Fibroblast of lung (primary cell): ENCODE results near the gene ADCY3. TPM values are rescaled to one million over a fixed set of nuclear protein-coding genes. Genes with fewer than 3 reads are reported as not detected.

ENCODE experiments used
- DNase-seq, 2 donors: peaks; one replicate each; pipeline versions ENCODE4 v3.0.0 to v3.0.0-alpha.2; 2010; ENCODE audit warnings: low read depth in 2 of 2
- H2AFZ ChIP-seq: 2 replicates; pipeline ENCODE4 v1.5.1; 2012; ENCODE audit warnings: low read length, control low read depth, inconsistent platforms
- H3K27ac ChIP-seq: 2 replicates; pipeline ENCODE4 v1.5.1; 2011; ENCODE audit warnings: low read length, control low read depth; ENCODE audit not compliant: insufficient read depth
- H3K27me3 ChIP-seq: 2 replicates; pipeline ENCODE4 v1.5.1; 2011; ENCODE audit warnings: mild to moderate bottlenecking, low read length; ENCODE audit not compliant: control insufficient read depth, insufficient read depth
- H3K36me3 ChIP-seq: 2 replicates; pipeline ENCODE4 v1.5.1; 2011; ENCODE audit warnings: low read length; ENCODE audit not compliant: control insufficient read depth, insufficient read depth
- H3K4me1 ChIP-seq: 2 replicates; pipeline ENCODE4 v1.5.1; 2011; ENCODE audit warnings: low read length; ENCODE audit not compliant: control insufficient read depth, insufficient read depth; ENCODE audit errors: extremely low read depth
- H3K4me2 ChIP-seq: 2 replicates; pipeline ENCODE4 v1.5.1; 2011; ENCODE audit warnings: low read length, control low read depth; ENCODE audit not compliant: insufficient read depth; ENCODE audit errors: extremely low read depth
- H3K4me3 ChIP-seq, 4 experiments: fragments of 200-600 bp in 1 of 4; sonication (generic) in 1 of 4; replicated peaks in 1 of 4; 2 replicates each; pipeline ENCODE4 v1.5.1; 2011 to 2016; ENCODE audit warnings: low read length in 4 of 4, low read depth in 3 of 4, mild to moderate bottlenecking in 3 of 4, control low read depth in 2 of 4, inconsistent platforms in 1 of 4, mixed read lengths in 1 of 4; ENCODE audit not compliant: insufficient read depth in 1 of 4; ENCODE audit errors: control extremely low read depth in 1 of 4
- H3K79me2 ChIP-seq: 2 replicates; pipeline ENCODE4 v1.5.1; 2012; ENCODE audit warnings: mild to moderate bottlenecking, low read length, inconsistent platforms; ENCODE audit not compliant: control insufficient read depth, insufficient read depth
- H3K9ac ChIP-seq: 2 replicates; pipeline ENCODE4 v1.5.1; 2011; ENCODE audit warnings: mild to moderate bottlenecking, low read length, control low read depth; ENCODE audit not compliant: insufficient read depth
- H3K9me3 ChIP-seq: 2 replicates; pipeline ENCODE4 v1.5.1; 2012; ENCODE audit warnings: low read depth, low read length; ENCODE audit not compliant: control insufficient read depth, insufficient read depth
- H4K20me1 ChIP-seq: 2 replicates; pipeline ENCODE4 v1.5.1; 2011; ENCODE audit warnings: low read length; ENCODE audit not compliant: control insufficient read depth, insufficient read depth; ENCODE audit errors: extremely low read depth
- CTCF ChIP-seq, 2 donors: IDR thresholded peaks in 1 of 2; conservative IDR thresholded peaks in 1 of 2; 1 replicate in 1 of 2; 2 replicates in 1 of 2; pipeline ENCODE4 v1.5.1; 2011 to 2012; ENCODE audit warnings: low read length in 2 of 2, control low read depth in 1 of 2, inconsistent platforms in 1 of 2, low read depth in 1 of 2, mild to moderate bottlenecking in 1 of 2
- EZH2 ChIP-seq: IDR thresholded peaks from 2 replicates; pipeline ENCODE4 v1.5.1; 2012; ENCODE audit warnings: low read length, control low read depth, mild to moderate bottlenecking; ENCODE audit errors: missing control alignments
- polyA plus RNA-seq, 2 donors: library from polyadenylated mRNA; depleted of rRNA in 1 of 2; stranded (reverse) in 1 of 2; unstranded in 1 of 2; fragments of >200 nt; gene quantifications; 2 replicates each; pipeline ENCODE4 v1.2.1, GENCODE V29; 2011 to 2012; ENCODE audit warnings: missing spikeins in 1 of 2
- total RNA-seq: library from RNA; depleted of rRNA; stranded (reverse); fragments of >200 nt; gene quantifications from 2 replicates; pipeline ENCODE4 v1.2.1, GENCODE V29; 2014

ADCY3 gene
- total and polyA plus RNA-seq, 2 donors (not counting 1 experiment from before 2014, with no cell fraction given), result 33.0 to 90.2 TPM

GRCh38 chr2:24957221-24957620 is 37.2 kb upstream of the ADCY3 start:
- TF ChIP-seq CTCF (conservative IDR thresholded peaks at IDR 0.05 in 1 of 2, IDR thresholded peaks at IDR 0.05 in 1 of 2; ENCODE audit: low read depth in 1 of 2, low read length in 2 of 2), result no peak
- no peak for TF ChIP-seq EZH2
- H4K20me1 ChIP-seq, result no peaks in the 10 kb centered on the region
- no peak overlapping the region for H3K27ac ChIP-seq
- no peak overlapping the region for H3K9ac ChIP-seq
- H3K36me3 ChIP-seq, result no peaks in the 10 kb centered on the region
- no peak overlapping the region for H3K4me2 ChIP-seq
- H3K27me3 ChIP-seq, result no peaks in the 10 kb centered on the region
- no peak overlapping the region for H2AFZ ChIP-seq
- no peak for DNase-seq
- no peaks in the 10 kb centered on the region for H3K9me3 ChIP-seq
- no peaks in the 10 kb centered on the region for H3K4me1 ChIP-seq
- no peak overlapping the region for H3K4me3 ChIP-seq
- H3K79me2 ChIP-seq, result no peaks in the 10 kb centered on the region

GRCh38 chr2:24955921-24956320 is 35.9 kb upstream of the ADCY3 start:
- Histone ChIP-seq H3K27ac (no peak overlapping the region), H3K79me2 (no peaks in the 10 kb centered on the region), H4K20me1 (no peaks in the 10 kb centered on the region), H3K4me1 (no peaks in the 10 kb centered on the region), H3K4me3 (no peak overlapping the region), H3K9ac (no peak overlapping the region), H3K27me3 (no peaks in the 10 kb centered on the region), H3K9me3 (no peaks in the 10 kb centered on the region), H2AFZ (no peak overlapping the region), H3K36me3 (no peaks in the 10 kb centered on the region), H3K4me2 (no peak overlapping the region)
- no peak for DNase-seq
- no peak for TF ChIP-seq EZH2
- no peak for TF ChIP-seq CTCF (conservative IDR thresholded peaks at IDR 0.05 in 1 of 2, IDR thresholded peaks at IDR 0.05 in 1 of 2; ENCODE audit: low read depth in 1 of 2, low read length in 2 of 2)

- TF ChIP-seq CTCF (conservative IDR thresholded peaks at IDR 0.05 in 1 of 2, IDR thresholded peaks at IDR 0.05 in 1 of 2; ENCODE audit: low read depth in 1 of 2, low read length in 2 of 2), result no peak
- H3K4me1 ChIP-seq, result no peaks in the 10 kb centered on the region
- no peaks in the 10 kb centered on the region for H4K20me1 ChIP-seq
- no peak for DNase-seq
- no peak overlapping the region for H3K4me2 ChIP-seq
- no peaks in the 10 kb centered on the region for H3K79me2 ChIP-seq
- H3K27me3 ChIP-seq, result no peaks in the 10 kb centered on the region
- no peak overlapping the region for H3K27ac ChIP-seq
- H3K9me3 ChIP-seq, result no peaks in the 10 kb centered on the region
- H2AFZ ChIP-seq, result no peak overlapping the region
- H3K36me3 ChIP-seq, result no peaks in the 10 kb centered on the region
- H3K9ac ChIP-seq, result no peak overlapping the region
- H3K4me3 ChIP-seq, result no peak overlapping the region
These were observed 35.2 kb upstream of the ADCY3 start for GRCh38 chr2:24955232-24955631.
